Spleen (tissue), 11 donors: ENCODE data around the gene EIF5A. TPM values are rescaled to one million over a fixed set of nuclear protein-coding genes. Genes with fewer than 3 reads are reported as not detected.

Experiments
- DNase-seq: peaks from one replicate; pipeline ENCODE4 v3.0.0-alpha.2; 2020
- H3K27ac ChIP-seq, 8 donors: fragments of 200-600 bp; sonication (generic) in 7 of 8; 1 replicate in 4 of 8; 2 replicates in 4 of 8; pipeline versions ENCODE4 v1.5.0 to v1.8.0; 2016 to 2021; ENCODE audit warnings: inconsistent platforms in 4 of 8, mild to moderate bottlenecking in 4 of 8, moderate library complexity in 1 of 8
- H3K27me3 ChIP-seq, 7 donors: fragments of 200-600 bp; sonication (generic) in 6 of 7; replicated peaks in 1 of 7; 1 replicate in 4 of 7; 2 replicates in 3 of 7; pipeline versions ENCODE4 v1.5.0 to v1.8.0; 2016 to 2021; ENCODE audit warnings: inconsistent platforms in 3 of 7, mild to moderate bottlenecking in 1 of 7
- H3K36me3 ChIP-seq, 6 donors: fragments of 200-600 bp; sonication (generic) in 5 of 6; 1 replicate in 4 of 6; 2 replicates in 2 of 6; pipeline versions ENCODE4 v1.5.0 to v1.8.0; 2016 to 2021; ENCODE audit warnings: inconsistent platforms in 2 of 6
- H3K4me1 ChIP-seq, 6 donors: fragments of 200-600 bp; sonication (generic) in 5 of 6; 1 replicate in 3 of 6; 2 replicates in 3 of 6; pipeline versions ENCODE4 v1.5.0 to v1.8.0; 2016 to 2021; ENCODE audit warnings: inconsistent platforms in 3 of 6
- H3K4me3 ChIP-seq, 8 donors: fragments of 200-600 bp; sonication (generic) in 7 of 8; 1 replicate in 4 of 8; 2 replicates in 4 of 8; pipeline versions ENCODE4 v1.5.0 to v1.8.0; 2016 to 2021; ENCODE audit warnings: inconsistent platforms in 4 of 8, mild to moderate bottlenecking in 4 of 8, moderate library complexity in 2 of 8
- H3K9me3 ChIP-seq, 8 donors: fragments of 200-600 bp; sonication (generic) in 7 of 8; 1 replicate in 4 of 8; 2 replicates in 4 of 8; pipeline versions ENCODE4 v1.5.0 to v1.8.0; 2016 to 2021; ENCODE audit warnings: inconsistent platforms in 4 of 8
- CTCF ChIP-seq, 11 experiments: fragments of 200-600 bp in 7 of 11; fragments of 450-650 bp in 4 of 11; sonication (generic) in 4 of 11; IDR thresholded peaks in 8 of 11; conservative IDR thresholded peaks in 3 of 11; 1 replicate in 7 of 11; 2 replicates in 4 of 11; pipeline versions ENCODE4 v1.4.0 to v1.8.0; 2016 to 2021; ENCODE audit warnings: antibody characterized with exemption in 11 of 11, inconsistent platforms in 4 of 11, mild to moderate bottlenecking in 1 of 11
- POLR2A ChIP-seq, 3 donors: fragments of 450-650 bp; IDR thresholded peaks; one replicate each; pipeline ENCODE4 v1.5.1; 2017; ENCODE audit warnings: antibody characterized with exemption in 3 of 3, mild to moderate bottlenecking in 1 of 3
- POLR2AphosphoS5 ChIP-seq, 3 donors: sonication (generic); formaldehyde crosslinking; IDR thresholded peaks; one replicate each; pipeline ENCODE4 v1.5.1; 2017; ENCODE audit warnings: antibody characterized with exemption in 3 of 3
- WGBS, 5 donors: extraction: QIAGEN DNeasy Blood & Tissue Kit in 3 of 5; methylation state at CpG; one replicate each; pipeline versions ENCODE4 v1.1.5 to v1.1.7; 2013 to 2018; 5-methylcytosine and 5-hydroxymethylcytosine counted together
- intact Hi-C: fragments of 100-400 bp; cut with DNase I; formaldehyde crosslinking; loops from one replicate; pipeline ENCODE4 v1.15.0; 2023; ENCODE audit warnings: low total_unique reads
- polyA plus RNA-seq, 3 donors: library from polyadenylated mRNA; stranded (reverse); fragments of 200-250 nt; gene quantifications; one replicate each; pipeline ENCODE4 v1.2.1, GENCODE V29; 2013
- total RNA-seq, 7 donors: library from RNA; depleted of rRNA in 3 of 7; stranded (reverse); fragments of >200 nt in 3 of 7; fragmentation: NEBNext Ultra II Directional in 4 of 7; extraction: Animal tissue kit (Norgen Biotek cat#: 25700) in 4 of 7; gene quantifications; one replicate each; pipeline versions ENCODE4 v1.1.0 to v1.2.1, GENCODE V29; 2016 to 2021
- donor health status: healthy with polysubstance abuse.
- donor health status: DM: no; HTN: no; CAD: no; lungs with moderate emphysema.
- donor health status: DM: no; HTN: no; CAD: no.
- donor health status: Bipolar disorder and iron deficiency.
- donor health status: healthy.
- donor health status: DM: no; HTN: no; CAD: no.
- donor health status: DM: yes; HTN: yes; CAD: no.

Gene EIF5A
- total and polyA plus RNA-seq, 10 donors: 117 to 426 (median 268) TPM

DNA sequence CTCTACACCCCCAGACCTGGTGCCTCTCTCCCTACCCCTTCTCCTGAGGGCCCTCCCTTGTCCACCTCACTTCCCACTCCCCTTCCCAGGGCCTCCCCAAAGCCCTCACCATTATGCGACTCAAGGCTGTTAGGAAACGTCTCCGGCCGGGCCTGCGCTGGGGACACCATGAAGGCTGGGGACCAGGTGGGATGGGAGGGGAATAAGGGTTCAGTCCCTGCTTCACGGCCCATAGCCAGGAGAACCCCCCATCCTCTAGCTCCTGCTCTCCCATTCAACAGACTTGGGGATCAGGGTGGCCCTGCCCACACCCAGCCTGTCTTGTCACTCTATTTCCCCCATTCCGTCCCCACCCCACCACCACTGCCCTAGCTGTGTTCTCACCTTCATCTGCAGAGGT lies 19.6 kb downstream of the EIF5A start:
- Histone ChIP-seq H3K27me3 (no peaks in the 10 kb centered on the region), H3K36me3 (peaks cover 0 to 54% (median 39%) of the 10 kb centered on the region in 6 donors), H3K4me1 (peaks cover 8 to 60% (median 38%) of the 10 kb centered on the region in 6 donors), H3K27ac (no peak overlapping the region), H3K4me3 (no peak overlapping the region), H3K9me3 (no peaks in the 10 kb centered on the region)
- no peak for TF ChIP-seq CTCF (IDR thresholded peaks at IDR 0.05 in 8 of 11, conservative IDR thresholded peaks at IDR 0.05 in 3 of 11)
- TF ChIP-seq POLR2AphosphoS5 (IDR thresholded peaks at IDR 0.05): no peak
- TF ChIP-seq POLR2A (IDR thresholded peaks at IDR 0.05): no peak
- intact Hi-C loops: no loop called here
- WGBS, 5 donors: 89 to 97% (median 95%) methylated on average over 6 to 7 of the region's 7 CpGs
- DNase-seq: no peak

GRCh38 chr17:7327501-7327900 lies 20.1 kb downstream of the EIF5A start:
- no peak for TF ChIP-seq CTCF (IDR thresholded peaks at IDR 0.05 in 8 of 11, conservative IDR thresholded peaks at IDR 0.05 in 3 of 11)
- TF ChIP-seq POLR2A (IDR thresholded peaks at IDR 0.05): no peak
- no peak for TF ChIP-seq POLR2AphosphoS5 (IDR thresholded peaks at IDR 0.05)
- Histone ChIP-seq H3K27ac (no peak overlapping the region), H3K4me3 (no peak overlapping the region), H3K9me3 (no peaks in the 10 kb centered on the region), H3K27me3 (no peaks in the 10 kb centered on the region), H3K36me3 (peaks cover 0 to 50% (median 35%) of the 10 kb centered on the region in 6 donors), H3K4me1 (peaks cover 8 to 64% (median 43%) of the 10 kb centered on the region in 6 donors)
- intact Hi-C loops: no loop called here
- WGBS, 5 donors: 85 to 94% (median 90%) methylated on average over 15 to 17 of the region's 17 CpGs
- no peak for DNase-seq

DNA sequence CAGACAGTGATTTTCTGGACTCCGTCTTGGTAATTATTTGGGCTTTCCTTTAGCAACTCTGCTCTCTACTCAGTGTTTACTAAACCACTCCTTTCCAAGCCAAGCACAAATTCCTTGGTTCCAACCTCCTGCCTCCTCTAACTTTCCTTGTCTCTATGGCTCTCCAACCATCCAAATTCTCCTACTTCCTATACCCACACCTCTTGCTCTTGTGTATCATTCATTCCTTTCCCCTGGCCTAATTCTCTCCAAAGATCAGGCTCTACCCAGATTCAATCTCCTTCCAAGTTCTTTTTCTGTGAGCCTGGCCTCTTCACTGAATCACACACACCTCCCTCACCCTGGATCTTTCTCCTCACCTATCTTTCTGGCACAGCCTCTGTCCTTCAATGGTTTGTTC lies 20.6 kb downstream of the EIF5A start:
- TF ChIP-seq POLR2A (IDR thresholded peaks at IDR 0.05) (no peak), CTCF (IDR thresholded peaks at IDR 0.05 in 8 of 11, conservative IDR thresholded peaks at IDR 0.05 in 3 of 11) (no peak), POLR2AphosphoS5 (IDR thresholded peaks at IDR 0.05) (no peak)
- no peaks in the 10 kb centered on the region for H3K27me3 ChIP-seq
- WGBS, 5 donors: 80 to 95% (median 91%) methylated on average over 1 of the region's 1 CpG
- H3K9me3 ChIP-seq: no peaks in the 10 kb centered on the region
- peak overlapping the region in 3 of 8 donors; percentile 92 to 95 (median 95) for H3K27ac ChIP-seq
- peaks cover 0 to 44% (median 30%) of the 10 kb centered on the region in 6 donors for H3K36me3 ChIP-seq
- H3K4me3 ChIP-seq: peak overlapping the region in 4 of 8 donors; percentile 80 to 95 (median 86)
- intact Hi-C loops: no loop called here
- no peak for DNase-seq
- peaks cover 8 to 69% (median 43%) of the 10 kb centered on the region in 6 donors for H3K4me1 ChIP-seq

DNA sequence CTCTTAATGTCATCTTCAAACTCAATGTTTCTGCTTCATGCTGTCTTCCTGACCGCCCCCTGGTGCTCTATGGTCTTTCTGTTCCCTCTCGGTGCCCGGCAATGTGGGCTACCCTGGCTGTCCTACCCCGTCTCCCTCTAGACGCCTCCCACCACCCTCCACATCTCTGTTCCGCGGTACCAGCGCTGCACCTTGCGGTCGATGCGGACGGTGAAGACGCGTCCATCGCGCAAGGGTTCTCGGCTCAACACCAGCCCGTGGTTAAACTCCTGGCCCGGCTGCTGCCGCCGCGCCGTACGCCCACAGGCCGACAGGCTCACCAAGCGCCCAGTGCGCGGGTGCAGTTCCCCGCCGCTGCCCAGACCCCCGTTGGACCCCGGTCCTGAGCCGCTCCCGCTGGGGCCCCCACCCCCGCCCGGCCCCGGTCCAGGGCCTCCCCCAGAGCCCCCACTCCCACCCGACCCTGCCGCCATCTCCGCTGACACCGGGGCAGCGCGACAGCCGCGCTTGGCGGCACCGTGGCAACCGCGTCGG lies 21.5 kb downstream of the EIF5A start, which contains the start of gene NEURL4:
NEURL4 (minus strand) TSS at position 496 of the 534 bp plus-strand sequence; CDS start at position 473, 23 bp downstream.
- 0 to 1% (median 1%) methylated on average over 32 to 50 of the region's 50 CpGs for WGBS, 5 donors
- H3K27ac ChIP-seq: peak within 1 kb of the TSS; percentile 89 to 95 (median 93)
- H3K9me3 ChIP-seq: no peaks in the 10 kb centered on the region
- intact Hi-C loops: no loop called here
- H3K27me3 ChIP-seq: no peaks in the 10 kb centered on the region
- TF ChIP-seq POLR2AphosphoS5 (IDR thresholded peaks at IDR 0.05) (no peak), CTCF (IDR thresholded peaks at IDR 0.05 in 8 of 11, conservative IDR thresholded peaks at IDR 0.05 in 3 of 11) (no peak), POLR2A (IDR thresholded peaks at IDR 0.05) (no peak)
- H3K4me3 ChIP-seq: peak within 1 kb of the TSS; percentile 77 to 95 (median 87)
- DNase-seq: no peak
- peaks cover 8 to 73% (median 42%) of the 10 kb centered on the region in 6 donors for H3K4me1 ChIP-seq
- H3K36me3 ChIP-seq: peaks cover 0 to 35% (median 21%) of the 10 kb centered on the region in 6 donors
